ENCODE data around the gene EEFSEC. TPM values are rescaled to one million over a fixed set of nuclear protein-coding genes. Genes with fewer than 3 reads are reported as not detected.
A peak's percentile ranks its signal among the peaks of the same experiment; 100 is the strongest.

EEFSEC gene
- total RNA-seq, 1 donor from 2014 or later = 0.92 TPM

- H3K4me3 Mint-ChIP-seq = no peak overlapping the region
- Histone ChIP-seq H3K79me2 (ENCODE audit: low read depth) (no peaks in the 10 kb centered on the region), H3K9me3 (ENCODE audit: low read depth) (no peaks in the 10 kb centered on the region), H2AFZ (replicated peaks) (no peak overlapping the region), H4K20me1 (ENCODE audit: low read depth) (no peaks in the 10 kb centered on the region), H3K36me3 (no peaks in the 10 kb centered on the region), H3K27ac (no peak overlapping the region), H3K4me1 (no peaks in the 10 kb centered on the region), H3K4me3 (no peak overlapping the region), H3K4me2 (no peak overlapping the region), H3K27me3 (no peaks in the 10 kb centered on the region), H3K9ac (no peak overlapping the region), H3F3A (ENCODE audit: low read depth) (no peaks in the 10 kb centered on the region)
- peaks cover 4% of the 10 kb centered on the region for H3K27me3 Mint-ChIP-seq (ENCODE audit: insufficient read depth, low read depth)
- peaks cover 14% of the 10 kb centered on the region for H3K4me1 Mint-ChIP-seq
- TF ChIP-seq EZH2phosphoT487 (IDR thresholded peaks at IDR 0.05) (no peak), CTCF (IDR thresholded peaks at IDR 0.05) (no peak)
- H3K27ac Mint-ChIP-seq = peak overlapping the region; percentile 63
- H3K36me3 Mint-ChIP-seq = no peaks in the 10 kb centered on the region
- no peak for DNase-seq (ENCODE audit: low spot score)
- H3K9me3 Mint-ChIP-seq = no peaks in the 10 kb centered on the region
Observed at GRCh38 chr3:128271536-128272332, 118.5 kb downstream of the EEFSEC start.

GRCh38 chr3:128273109-128273840, 120.0 kb downstream of the EEFSEC start:
- peaks cover 4% of the 10 kb centered on the region for H3K27me3 Mint-ChIP-seq (ENCODE audit: insufficient read depth, low read depth)
- Histone ChIP-seq H3K27me3 (no peaks in the 10 kb centered on the region), H4K20me1 (ENCODE audit: low read depth) (no peaks in the 10 kb centered on the region), H3F3A (ENCODE audit: low read depth) (no peaks in the 10 kb centered on the region), H3K36me3 (no peaks in the 10 kb centered on the region), H3K4me1 (peaks cover 9% of the 10 kb centered on the region), H2AFZ (replicated peaks) (no peak overlapping the region), H3K27ac (no peak overlapping the region), H3K79me2 (ENCODE audit: low read depth) (no peaks in the 10 kb centered on the region), H3K9ac (no peak overlapping the region), H3K4me3 (no peak overlapping the region), H3K4me2 (no peak overlapping the region), H3K9me3 (ENCODE audit: low read depth) (no peaks in the 10 kb centered on the region)
- TF ChIP-seq EZH2phosphoT487 (IDR thresholded peaks at IDR 0.05) = no peak
- TF ChIP-seq CTCF (IDR thresholded peaks at IDR 0.05) = no peak
- no peak for TF ChIP-seq EZH2 (IDR thresholded peaks at IDR 0.05)
- DNase-seq (ENCODE audit: low spot score) = no peak
- no peaks in the 10 kb centered on the region for H3K36me3 Mint-ChIP-seq
- H3K4me3 Mint-ChIP-seq = no peak overlapping the region
- H3K27ac Mint-ChIP-seq = no peak overlapping the region
- H3K9me3 Mint-ChIP-seq = no peaks in the 10 kb centered on the region
- H3K4me1 Mint-ChIP-seq = peaks cover 25% of the 10 kb centered on the region

- no peak overlapping the region for H3K4me3 Mint-ChIP-seq
- H3K4me1 Mint-ChIP-seq = peaks cover 31% of the 10 kb centered on the region
- TF ChIP-seq CTCF (IDR thresholded peaks at IDR 0.05) (no peak), EZH2 (IDR thresholded peaks at IDR 0.05) (no peak), EZH2phosphoT487 (IDR thresholded peaks at IDR 0.05) (no peak)
Observed at GRCh38 chr3:128273841-128274573, 120.7 kb downstream of the EEFSEC start.

More at GRCh38 chr3:128273841-128274573, 120.7 kb downstream of the EEFSEC start:
- H3K36me3 ChIP-seq = no peaks in the 10 kb centered on the region
- H3K36me3 Mint-ChIP-seq = no peaks in the 10 kb centered on the region
- no peaks in the 10 kb centered on the region for H3K9me3 ChIP-seq (ENCODE audit: low read depth)
- H3K4me1 ChIP-seq = peaks cover 16% of the 10 kb centered on the region
- no peak overlapping the region for H3K9ac ChIP-seq
- H3K9me3 Mint-ChIP-seq = no peaks in the 10 kb centered on the region
- DNase-seq (ENCODE audit: low spot score) = no peak
- no peaks in the 10 kb centered on the region for H3K79me2 ChIP-seq (ENCODE audit: low read depth)
- H3K27ac ChIP-seq = no peak overlapping the region
- H3K4me2 ChIP-seq = no peak overlapping the region
- H3K27me3 Mint-ChIP-seq (ENCODE audit: insufficient read depth, low read depth) = peaks cover 4% of the 10 kb centered on the region
- no peaks in the 10 kb centered on the region for H4K20me1 ChIP-seq (ENCODE audit: low read depth)
- H3K27me3 ChIP-seq = no peaks in the 10 kb centered on the region
- H2AFZ ChIP-seq (replicated peaks) = no peak overlapping the region
- no peak overlapping the region for H3K4me3 ChIP-seq
- no peaks in the 10 kb centered on the region for H3F3A ChIP-seq (ENCODE audit: low read depth)
- no peak overlapping the region for H3K27ac Mint-ChIP-seq
